Choroid plexus epithelial cell (primary cell): Measurements from ENCODE around the gene ELMO1.

ENCODE experiments used
- DNase-seq: peaks from one replicate; pipeline ENCODE4 v3.0.0-alpha.2; 2010; ENCODE audit warnings: low read depth
- H3K4me3 ChIP-seq: 2 replicates; pipeline ENCODE4 v1.5.1; 2011; ENCODE audit warnings: low read depth, mild to moderate bottlenecking, control low read depth, low read length, moderate library complexity
- CTCF ChIP-seq: conservative IDR thresholded peaks from 2 replicates; pipeline ENCODE4 v1.5.1; 2011; ENCODE audit warnings: low read depth, mild to moderate bottlenecking, control low read depth, inconsistent platforms, low read length, moderate library complexity

Gene ELMO1

GRCh38 chr7:37104822-37105518 is 343.7 kb downstream of the ELMO1 start:
- H3K4me3 ChIP-seq: no peak overlapping the region
- DNase-seq: no peak
- no peak for TF ChIP-seq CTCF

- no peak overlapping the region for H3K4me3 ChIP-seq
- DNase-seq: no peak
- no peak for TF ChIP-seq CTCF
Measured at GRCh38 chr7:37102518-37103137, 346.0 kb downstream of the ELMO1 start.

GRCh38 chr7:37100735-37101331 is 347.8 kb downstream of the ELMO1 start:
- no peak for TF ChIP-seq CTCF
- H3K4me3 ChIP-seq: no peak overlapping the region
- no peak for DNase-seq

- no peak overlapping the region for H3K4me3 ChIP-seq
- TF ChIP-seq CTCF: no peak
- no peak for DNase-seq
Measured at GRCh38 chr7:37098762-37099161, 349.9 kb downstream of the ELMO1 start.

- TF ChIP-seq CTCF: no peak
- DNase-seq: no peak
- H3K4me3 ChIP-seq: no peak overlapping the region
Measured at GRCh38 chr7:37097983-37098382, 350.7 kb downstream of the ELMO1 start.

GRCh38 chr7:37097276-37097675 is 351.4 kb downstream of the ELMO1 start:
- no peak overlapping the region for H3K4me3 ChIP-seq
- no peak for DNase-seq
- no peak for TF ChIP-seq CTCF
